ENCODE data around the gene HOXC5. TPM values are rescaled to one million over a fixed set of nuclear protein-coding genes. Genes with fewer than 3 reads are reported as not detected.

HOXC5 gene
- total RNA-seq, 1 experiment from 2014 or later, result 3.4 TPM

GRCh38 chr12:54015018-54015931 lies 17.6 kb upstream of the HOXC5 start:
- peak overlapping the region; percentile 98 for H3K4me3 Mint-ChIP-seq (ENCODE audit: unreplicated experiment)
- H3K36me3 Mint-ChIP-seq (ENCODE audit: insufficient read depth, unreplicated experiment), result peaks cover 6% of the 10 kb centered on the region
- Histone ChIP-seq H3K4me1 (peaks cover 46% of the 10 kb centered on the region), H3K27me3 (replicated peaks; ENCODE audit: control insufficient read depth, insufficient read depth, low read length) (no peaks in the 10 kb centered on the region), H3K9me3 (no peaks in the 10 kb centered on the region), H3K36me3 (ENCODE audit: control insufficient read depth, insufficient read depth, low read length) (no peaks in the 10 kb centered on the region; the same call in 1 of the 2 replicates), H3K4me3 (ENCODE audit: low read depth, low read length) (no peak overlapping the region)
- no TSS peak for BruUV-seq (replicated peaks)
- H3K4me1 Mint-ChIP-seq (ENCODE audit: low read depth, unreplicated experiment), result peaks cover 37% of the 10 kb centered on the region
- intact Hi-C loops (cut with micrococcal nuclease; ENCODE audit: unreplicated experiment), result loop anchor here (5.0 kb wide), 1 partner anchor 38 kb away; no protein-coding TSS in a partner anchor
- no peaks in the 10 kb centered on the region for H3K27me3 Mint-ChIP-seq (ENCODE audit: insufficient read depth, unreplicated experiment)
- no peaks in the 10 kb centered on the region for H3K9me3 Mint-ChIP-seq (ENCODE audit: unreplicated experiment)
- TF ChIP-seq CTCF (IDR thresholded peaks at IDR 0.05; ENCODE audit: insufficient read depth in 1 of 2, low read depth in 1 of 2, low read length in 1 of 2, severe bottlenecking in 1 of 2, unreplicated experiment in 1 of 2), result no peak
- ChIA-PET CTCF (interaction anchor here (2.5 kb wide), 1 partner anchor 17 kb away, joined by 19 read pairs; no protein-coding TSS in a partner anchor), POLR2A (no interaction called here)
- no peak for DNase-seq
- no peak overlapping the region for H3K27ac Mint-ChIP-seq (ENCODE audit: unreplicated experiment)

GRCh38 chr12:54016051-54016450 lies 16.8 kb upstream of the HOXC5 start:
- intact Hi-C loops (cut with micrococcal nuclease; ENCODE audit: unreplicated experiment), result loop anchor here (5.0 kb wide), 1 partner anchor 39 kb away; no protein-coding TSS in a partner anchor
- DNase-seq, result no peak
- POLR2A ChIA-PET, result interaction anchor here (0.5 to 2.2 kb wide), 4 partner anchors 8 to 185 kb away, joined by 3 to 25 read pairs (median 12); partner anchors contain the start of genes HOXC10 and HOXC8
- BruUV-seq (replicated peaks), result no TSS peak
- Histone ChIP-seq H3K4me3 (ENCODE audit: low read depth, low read length) (peak overlapping the region; percentile 58), H3K36me3 (ENCODE audit: control insufficient read depth, insufficient read depth, low read length) (no peaks in the 10 kb centered on the region; the same call in 1 of the 2 replicates), H3K4me1 (peaks cover 39% of the 10 kb centered on the region), H3K9me3 (no peaks in the 10 kb centered on the region), H3K27me3 (replicated peaks; ENCODE audit: control insufficient read depth, insufficient read depth, low read length) (no peaks in the 10 kb centered on the region)
- peak overlapping the region; percentile 98 for H3K4me3 Mint-ChIP-seq (ENCODE audit: unreplicated experiment)
- peaks cover 33% of the 10 kb centered on the region for H3K4me1 Mint-ChIP-seq (ENCODE audit: low read depth, unreplicated experiment)
- CTCF ChIA-PET, result interaction anchor here (0.6 to 2.5 kb wide), 9 partner anchors 9 to 586 kb away, joined by 3 to 84 read pairs (median 12); partner anchors contain the start of gene HOXC8
- no peaks in the 10 kb centered on the region for H3K27me3 Mint-ChIP-seq (ENCODE audit: insufficient read depth, unreplicated experiment)
- no peak for TF ChIP-seq CTCF (IDR thresholded peaks at IDR 0.05; ENCODE audit: insufficient read depth in 1 of 2, low read depth in 1 of 2, low read length in 1 of 2, severe bottlenecking in 1 of 2, unreplicated experiment in 1 of 2)
- H3K9me3 Mint-ChIP-seq (ENCODE audit: unreplicated experiment), result no peaks in the 10 kb centered on the region
- H3K27ac Mint-ChIP-seq (ENCODE audit: unreplicated experiment), result no peak overlapping the region
- H3K36me3 Mint-ChIP-seq (ENCODE audit: insufficient read depth, unreplicated experiment), result peaks cover 6% of the 10 kb centered on the region

GRCh38 chr12:54016478-54016964 lies 16.3 kb upstream of the HOXC5 start:
- CTCF ChIA-PET, result interaction anchor here (0.6 to 2.5 kb wide), 13 partner anchors 9 to 585 kb away, joined by 3 to 84 read pairs (median 9); partner anchors contain the start of genes HOXC10 and HOXC8
- Mint-ChIP-seq H3K4me1 (ENCODE audit: low read depth, unreplicated experiment) (peaks cover 32% of the 10 kb centered on the region), H3K36me3 (ENCODE audit: insufficient read depth, unreplicated experiment) (peaks cover 6% of the 10 kb centered on the region), H3K9me3 (ENCODE audit: unreplicated experiment) (no peaks in the 10 kb centered on the region), H3K4me3 (ENCODE audit: unreplicated experiment) (peak overlapping the region; percentile 98), H3K27me3 (ENCODE audit: insufficient read depth, unreplicated experiment) (no peaks in the 10 kb centered on the region), H3K27ac (ENCODE audit: unreplicated experiment) (peak overlapping the region; percentile 83)
- H3K36me3 ChIP-seq (ENCODE audit: control insufficient read depth, insufficient read depth, low read length), result no peaks in the 10 kb centered on the region; the same call in 1 of the 2 replicates
- POLR2A ChIA-PET, result interaction anchor here (0.5 to 2.2 kb wide), 6 partner anchors 8 to 184 kb away, joined by 3 to 25 read pairs (median 3); partner anchors contain the start of genes HOXC10, HOXC4, HOXC8 and SMUG1
- DNase-seq, result peak; percentile 57
- no peaks in the 10 kb centered on the region for H3K9me3 ChIP-seq
- intact Hi-C loops (cut with micrococcal nuclease; ENCODE audit: unreplicated experiment), result loop anchor here (5.0 kb wide), 1 partner anchor 39 kb away; no protein-coding TSS in a partner anchor
- peak overlapping the region; percentile 58 for H3K4me3 ChIP-seq (ENCODE audit: low read depth, low read length)
- no peaks in the 10 kb centered on the region for H3K27me3 ChIP-seq (replicated peaks; ENCODE audit: control insufficient read depth, insufficient read depth, low read length)
- TF ChIP-seq CTCF (IDR thresholded peaks at IDR 0.05; ENCODE audit: insufficient read depth in 1 of 2, low read depth in 1 of 2, low read length in 1 of 2, severe bottlenecking in 1 of 2, unreplicated experiment in 1 of 2), result no peak
- peaks cover 35% of the 10 kb centered on the region for H3K4me1 ChIP-seq
- BruUV-seq (replicated peaks), result no TSS peak

Measured in Caco-2 (cell line).